DMS79 treated with DMSO at 0.1 percent for 48 hours (cell line): ENCODE measurements around the gene TCAP.

Source experiments
- DNase-seq: peaks from one replicate; lab custom pipeline; 2025; lab: John Stamatoyannopoulos, UW

The TCAP gene

GRCh38 chr17:39629494-39629880, 35.7 kb upstream of the TCAP start:
- no peak for DNase-seq

GRCh38 chr17:39629898-39630297, 35.3 kb upstream of the TCAP start:
- no peak for DNase-seq

- DNase-seq: no peak
Measured at GRCh38 chr17:39631403-39631802, 33.7 kb upstream of the TCAP start.

- DNase-seq: no peak
Measured at GRCh38 chr17:39632153-39632941, 32.8 kb upstream of the TCAP start.

- no peak for DNase-seq
Measured at GRCh38 chr17:39633570-39634183, 31.5 kb upstream of the TCAP start.

- peak; percentile 37 for DNase-seq
Measured at GRCh38 chr17:39634384-39634871, 30.7 kb upstream of the TCAP start.

GRCh38 chr17:39635614-39636176, 29.5 kb upstream of the TCAP start:
- no peak for DNase-seq

GRCh38 chr17:39636587-39636926, 28.6 kb upstream of the TCAP start:
- no peak for DNase-seq

- peak; percentile 76 for DNase-seq
Measured at GRCh38 chr17:39636927-39637736, 28.0 kb upstream of the TCAP start, which contains the start of gene STARD3. Gene STARD3 (plus strand): TSS chr17:39637144. CDS start chr17:39653532, 16,388 bp downstream.

- no peak for DNase-seq
Measured at GRCh38 chr17:39638317-39638716, 26.8 kb upstream of the TCAP start.

GRCh38 chr17:39639043-39639442, 26.1 kb upstream of the TCAP start:
- DNase-seq: no peak

GRCh38 chr17:39639566-39640458, 25.3 kb upstream of the TCAP start:
- DNase-seq: no peak

GRCh38 chr17:39640591-39641031, 24.5 kb upstream of the TCAP start:
- no peak for DNase-seq

- no peak for DNase-seq
Measured at GRCh38 chr17:39641097-39641496, 24.1 kb upstream of the TCAP start.

- no peak for DNase-seq
Measured at GRCh38 chr17:39641883-39642282, 23.3 kb upstream of the TCAP start.

GRCh38 chr17:39642291-39643074, 22.7 kb upstream of the TCAP start:
- DNase-seq: no peak

- no peak for DNase-seq
Measured at GRCh38 chr17:39643271-39643670, 21.9 kb upstream of the TCAP start.

- DNase-seq: no peak
Measured at GRCh38 chr17:39647256-39647655, 17.9 kb upstream of the TCAP start.

- no peak for DNase-seq
Measured at GRCh38 chr17:39648616-39649366, 16.4 kb upstream of the TCAP start.

- DNase-seq: no peak
Measured at GRCh38 chr17:39650121-39650579, 15.0 kb upstream of the TCAP start.
